Measurements from ENCODE around the gene BAK1.

BAK1 gene

GRCh38 chr6:33613795-33614168 lies 33.7 kb upstream of the BAK1 start:
- no peak for DNase-seq (ENCODE audit: extremely low read depth, low read depth)
- no peak for TF ChIP-seq CTCF (IDR thresholded peaks at IDR 0.05; ENCODE audit: low read depth, low read length, missing control alignments)
- H3K4me3 ChIP-seq (replicated peaks; ENCODE audit: low read depth, low read length), result no peak overlapping the region

- TF ChIP-seq CTCF (IDR thresholded peaks at IDR 0.05; ENCODE audit: low read depth, low read length, missing control alignments), result no peak
- no peak overlapping the region for H3K4me3 ChIP-seq (replicated peaks; ENCODE audit: low read depth, low read length)
- no peak for DNase-seq (ENCODE audit: extremely low read depth, low read depth)
Measured at GRCh38 chr6:33613146-33613794, 33.2 kb upstream of the BAK1 start.

GRCh38 chr6:33610779-33611732 lies 31.0 kb upstream of the BAK1 start:
- H3K4me3 ChIP-seq (replicated peaks; ENCODE audit: low read depth, low read length), result no peak overlapping the region
- no peak for DNase-seq (ENCODE audit: extremely low read depth, low read depth)
- TF ChIP-seq CTCF (IDR thresholded peaks at IDR 0.05; ENCODE audit: low read depth, low read length, missing control alignments), result no peak

- no peak for TF ChIP-seq CTCF (IDR thresholded peaks at IDR 0.05; ENCODE audit: low read depth, low read length, missing control alignments)
- no peak for DNase-seq (ENCODE audit: extremely low read depth, low read depth)
- no peak overlapping the region for H3K4me3 ChIP-seq (replicated peaks; ENCODE audit: low read depth, low read length)
Measured at GRCh38 chr6:33610067-33610466, 30.0 kb upstream of the BAK1 start.

- DNase-seq (ENCODE audit: extremely low read depth, low read depth), result no peak
- no peak for TF ChIP-seq CTCF (IDR thresholded peaks at IDR 0.05; ENCODE audit: low read depth, low read length, missing control alignments)
- no peak overlapping the region for H3K4me3 ChIP-seq (replicated peaks; ENCODE audit: low read depth, low read length)
Measured at GRCh38 chr6:33609528-33609927, 29.5 kb upstream of the BAK1 start.

GRCh38 chr6:33609019-33609418 lies 28.9 kb upstream of the BAK1 start:
- no peak for TF ChIP-seq CTCF (IDR thresholded peaks at IDR 0.05; ENCODE audit: low read depth, low read length, missing control alignments)

More at GRCh38 chr6:33609019-33609418, 28.9 kb upstream of the BAK1 start:
- DNase-seq (ENCODE audit: extremely low read depth, low read depth), result no peak
- H3K4me3 ChIP-seq (replicated peaks; ENCODE audit: low read depth, low read length), result no peak overlapping the region
